HG02938 (cell line): Measurements from ENCODE around the gene PEX19.

Experiments used
- ATAC-seq: cut with Tn5 transposase; IDR thresholded peaks from one replicate; pipeline ENCODE4 v1.9.1; 2021; ENCODE audit warnings: mild to moderate bottlenecking, moderate library complexity; ENCODE audit not compliant: unreplicated experiment

The PEX19 gene

GRCh38 chr1:160243767-160244166 is 41.2 kb downstream of the PEX19 start:
- ATAC-seq, result no peak

- no peak for ATAC-seq
Observed at GRCh38 chr1:160239582-160240299, 45.2 kb downstream of the PEX19 start.

GRCh38 chr1:160238408-160238807 is 46.5 kb downstream of the PEX19 start:
- no peak for ATAC-seq

- ATAC-seq, result no peak
Observed at GRCh38 chr1:160237558-160237957, 47.4 kb downstream of the PEX19 start.

GRCh38 chr1:160236806-160237205 is 48.1 kb downstream of the PEX19 start:
- ATAC-seq, result no peak

- no peak for ATAC-seq
Observed at GRCh38 chr1:160232911-160233310, 52.0 kb downstream of the PEX19 start.

GRCh38 chr1:160228431-160228830 is 56.5 kb downstream of the PEX19 start:
- no peak for ATAC-seq

GRCh38 chr1:160227561-160227960 is 57.4 kb downstream of the PEX19 start:
- ATAC-seq, result no peak

GRCh38 chr1:160227034-160227433 is 57.9 kb downstream of the PEX19 start:
- ATAC-seq, result no peak
